ENCODE measurements around the gene TDP1. TPM values are rescaled to one million over a fixed set of nuclear protein-coding genes. Genes with fewer than 3 reads are reported as not detected.
"Not testable (repeated sequence)": the region's sequence is repeated elsewhere in the genome, so short reads cannot be mapped to it uniquely, and the experiment has no call there.

TDP1 gene
- total RNA-seq, 1 donor from 2014 or later: 13.6 TPM

- DNase-seq (ENCODE audit: low spot score): no peak
These were observed 31.4 kb downstream of the TDP1 start for GRCh38 chr14:89987161-89987475.

- no peak for DNase-seq (ENCODE audit: low spot score)
These were observed 33.1 kb downstream of the TDP1 start for GRCh38 chr14:89988787-89989186.

- DNase-seq (ENCODE audit: low spot score): no peak
These were observed 34.5 kb downstream of the TDP1 start for GRCh38 chr14:89990218-89990617.

- no peak for DNase-seq (ENCODE audit: low spot score)
These were observed 35.0 kb downstream of the TDP1 start for GRCh38 chr14:89990623-89991275.

GRCh38 chr14:89992273-89992672, 36.5 kb downstream of the TDP1 start:
- DNase-seq (ENCODE audit: low spot score): no peak

GRCh38 chr14:89996963-89997362, 41.2 kb downstream of the TDP1 start:
- DNase-seq (ENCODE audit: low spot score): no peak

GRCh38 chr14:90000935-90001334, 45.2 kb downstream of the TDP1 start:
- DNase-seq (ENCODE audit: low spot score): no peak

GRCh38 chr14:90003526-90004307, 48.0 kb downstream of the TDP1 start:
- no peak for DNase-seq (ENCODE audit: low spot score)

GRCh38 chr14:90005441-90005840, 49.7 kb downstream of the TDP1 start:
- DNase-seq (ENCODE audit: low spot score): no peak

- no peak for DNase-seq (ENCODE audit: low spot score)
These were observed 50.3 kb downstream of the TDP1 start for GRCh38 chr14:90005939-90006530.

GRCh38 chr14:90017371-90017770, 61.6 kb downstream of the TDP1 start:
- no peak for DNase-seq (ENCODE audit: low spot score)

- DNase-seq (ENCODE audit: low spot score): no peak
These were observed 64.2 kb downstream of the TDP1 start for GRCh38 chr14:90019824-90020523.

GRCh38 chr14:90023176-90023896, 67.6 kb downstream of the TDP1 start:
- no peak for DNase-seq (ENCODE audit: low spot score)

GRCh38 chr14:90024910-90025309, 69.2 kb downstream of the TDP1 start:
- no peak for DNase-seq (ENCODE audit: low spot score)

- not testable (repeated sequence) for DNase-seq (ENCODE audit: low spot score)
These were observed 70.9 kb downstream of the TDP1 start for GRCh38 chr14:90026608-90027007.

- no peak for DNase-seq (ENCODE audit: low spot score)
These were observed 72.1 kb downstream of the TDP1 start for GRCh38 chr14:90027842-90028241.

- DNase-seq (ENCODE audit: low spot score): no peak
These were observed 78.4 kb downstream of the TDP1 start for GRCh38 chr14:90034156-90034555.

- no peak for DNase-seq (ENCODE audit: low spot score)
These were observed 79.3 kb downstream of the TDP1 start for GRCh38 chr14:90034835-90035525.

- no peak for DNase-seq (ENCODE audit: low spot score)
These were observed 83.7 kb downstream of the TDP1 start for GRCh38 chr14:90039253-90040010.

- DNase-seq (ENCODE audit: low spot score): no peak
These were observed 84.7 kb downstream of the TDP1 start for GRCh38 chr14:90040411-90040810.
